Activated CD8-positive, alpha-beta memory T cell treated with anti-CD3 and anti-CD28 coated beads, Interleukin-2, amount 50 U/mL, for 1 hour (primary cell): ENCODE measurements around the gene LMF1.
"Not testable (repeated sequence)": the region's sequence is repeated elsewhere in the genome, so short reads cannot be mapped to it uniquely, and the experiment has no call there.

Experiments used
- DNase-seq: peaks from one replicate; pipeline ENCODE4 v3.0.0-alpha.2; 2020; ENCODE audit errors: extremely low read depth

LMF1 gene

GRCh38 chr16:831571-832413 is 139.0 kb downstream of the LMF1 start:
- no peak for DNase-seq

GRCh38 chr16:830871-831570 is 139.8 kb downstream of the LMF1 start:
- DNase-seq = no peak

GRCh38 chr16:830107-830870 is 140.5 kb downstream of the LMF1 start:
- no peak for DNase-seq

- no peak for DNase-seq
Measured at GRCh38 chr16:828891-829290, 141.9 kb downstream of the LMF1 start.

- DNase-seq = no peak
Measured at GRCh38 chr16:827513-827912, 143.3 kb downstream of the LMF1 start.

- no peak for DNase-seq
Measured at GRCh38 chr16:825341-826061, 145.3 kb downstream of the LMF1 start.

GRCh38 chr16:824601-825000 is 146.2 kb downstream of the LMF1 start:
- no peak for DNase-seq

GRCh38 chr16:824194-824593 is 146.6 kb downstream of the LMF1 start:
- no peak for DNase-seq

GRCh38 chr16:822909-823297 is 147.9 kb downstream of the LMF1 start:
- DNase-seq = no peak

GRCh38 chr16:822174-822908 is 148.4 kb downstream of the LMF1 start:
- DNase-seq = no peak

- DNase-seq = no peak
Measured at GRCh38 chr16:821751-822150, 149.0 kb downstream of the LMF1 start.

GRCh38 chr16:820748-821147 is 150.0 kb downstream of the LMF1 start:
- no peak for DNase-seq

GRCh38 chr16:820044-820408 is 150.8 kb downstream of the LMF1 start:
- not testable (repeated sequence) for DNase-seq

GRCh38 chr16:819336-820043 is 151.3 kb downstream of the LMF1 start:
- DNase-seq = peak; percentile 13

GRCh38 chr16:818592-818991 is 152.2 kb downstream of the LMF1 start:
- no peak for DNase-seq

- no peak for DNase-seq
Measured at GRCh38 chr16:818132-818531, 152.7 kb downstream of the LMF1 start.

- DNase-seq = no peak
Measured at GRCh38 chr16:817001-817906, 153.5 kb downstream of the LMF1 start.

- no peak for DNase-seq
Measured at GRCh38 chr16:815861-816260, 154.9 kb downstream of the LMF1 start.

- DNase-seq = no peak
Measured at GRCh38 chr16:814974-815373, 155.8 kb downstream of the LMF1 start.
